Endodermal cell (in vitro differentiated cells): ENCODE results near the gene PLCG2. TPM values are rescaled to one million over a fixed set of nuclear protein-coding genes. Genes with fewer than 3 reads are reported as not detected.

Source experiments
- DNase-seq: peaks from one replicate; pipeline ENCODE4 v3.0.0-alpha.2; 2017
- H3K27ac ChIP-seq: 2 replicates; pipeline ENCODE4 v1.5.1; 2013; ENCODE audit warnings: mild to moderate bottlenecking, low read depth, low read length, moderate library complexity
- H3K27me3 ChIP-seq: 2 replicates; pipeline ENCODE4 v1.6.1; 2013; ENCODE audit warnings: mild to moderate bottlenecking, low read length, moderate library complexity; ENCODE audit not compliant: insufficient read depth, control insufficient read depth, poor library complexity, severe bottlenecking
- H3K36me3 ChIP-seq: 2 replicates; pipeline ENCODE4 v1.7.0; 2013; ENCODE audit warnings: mild to moderate bottlenecking, low read length, moderate library complexity; ENCODE audit not compliant: control insufficient read depth, insufficient read depth
- H3K4me1 ChIP-seq: one replicate; pipeline ENCODE4 v1.7.0; 2013; ENCODE audit warnings: low read length; ENCODE audit not compliant: control insufficient read depth, insufficient read depth
- H3K4me3 ChIP-seq: 2 replicates; pipeline ENCODE4 v1.5.1; 2013; ENCODE audit warnings: mild to moderate bottlenecking, low read length, moderate library complexity
- H3K9ac ChIP-seq: 2 replicates; pipeline ENCODE4 v1.6.1; 2013; ENCODE audit warnings: mild to moderate bottlenecking, low read length, moderate library complexity; ENCODE audit not compliant: poor library complexity, severe bottlenecking; ENCODE audit errors: extremely low read depth
- H3K9me3 ChIP-seq: 2 replicates; pipeline ENCODE4 v1.6.1; 2013; ENCODE audit warnings: mild to moderate bottlenecking, low read length, moderate library complexity; ENCODE audit not compliant: control insufficient read depth
- H3K27ac Mint-ChIP-seq: 2 replicates; pipeline ENCODE4 v1.8.0; 2020; ENCODE audit warnings: mixed read lengths
- H3K27me3 Mint-ChIP-seq: 2 replicates; pipeline ENCODE4 v1.8.0; 2021; ENCODE audit warnings: mild to moderate bottlenecking, mixed read lengths; ENCODE audit not compliant: insufficient read depth
- H3K36me3 Mint-ChIP-seq: 2 replicates; pipeline ENCODE4 v1.8.0; 2020; ENCODE audit warnings: low read depth, mixed read lengths
- H3K4me1 Mint-ChIP-seq: 2 replicates; pipeline ENCODE4 v1.8.0; 2020; ENCODE audit warnings: mixed read lengths
- H3K4me3 Mint-ChIP-seq: 2 replicates; pipeline ENCODE4 v1.8.0; 2020; ENCODE audit warnings: mild to moderate bottlenecking, moderate library complexity, mixed read lengths
- H3K9me3 Mint-ChIP-seq: 2 replicates; pipeline ENCODE4 v1.8.0; 2020; ENCODE audit warnings: mild to moderate bottlenecking, mixed read lengths
- WGBS, 2 experiments: methylation state at CpG; one replicate each; pipeline versions ENCODE4 v1.1.5 to v1.1.7; 2013; ENCODE audit warnings: missing lambda C conversion rate in 2 of 2, mixed read lengths in 1 of 2; ENCODE audit not compliant: insufficient coverage in 1 of 2, insufficient read length in 1 of 2; 5-methylcytosine and 5-hydroxymethylcytosine counted together
- total RNA-seq, 2 donors: library from RNA; stranded (reverse); fragmentation: NEBNext Ultra II Directional in 1 of 2; extraction: Animal tissue kit (Norgen Biotek cat#: 25700) in 1 of 2; gene quantifications; 2 replicates in 1 of 2; 3 replicates in 1 of 2; pipeline ENCODE4 v1.2.1, GENCODE V29; 2021
- TF ChIP-seq, protein P1 (sequence below): fragments of 200-600 bp; sonication (generic); conservative IDR thresholded peaks from 2 replicates; pipeline ENCODE4 v1.5.0; 2021; ENCODE audit warnings: antibody characterized with exemption, mild to moderate bottlenecking

Gene PLCG2
- total RNA-seq, 2 donors from 2014 or later: 34.7 to 48.4 TPM

- DNase-seq: no peak
- Mint-ChIP-seq H3K27ac (no peak overlapping the region), H3K4me3 (no peak overlapping the region), H3K36me3 (no peaks in the 10 kb centered on the region), H3K4me1 (peaks cover 19% of the 10 kb centered on the region), H3K9me3 (no peaks in the 10 kb centered on the region), H3K27me3 (peaks cover 47% of the 10 kb centered on the region)
- no peak overlapping the region for H3K27ac ChIP-seq
- H3K4me3 ChIP-seq: no peak overlapping the region
- H3K9me3 ChIP-seq: no peaks in the 10 kb centered on the region
- TF ChIP-seq, protein P1, sequence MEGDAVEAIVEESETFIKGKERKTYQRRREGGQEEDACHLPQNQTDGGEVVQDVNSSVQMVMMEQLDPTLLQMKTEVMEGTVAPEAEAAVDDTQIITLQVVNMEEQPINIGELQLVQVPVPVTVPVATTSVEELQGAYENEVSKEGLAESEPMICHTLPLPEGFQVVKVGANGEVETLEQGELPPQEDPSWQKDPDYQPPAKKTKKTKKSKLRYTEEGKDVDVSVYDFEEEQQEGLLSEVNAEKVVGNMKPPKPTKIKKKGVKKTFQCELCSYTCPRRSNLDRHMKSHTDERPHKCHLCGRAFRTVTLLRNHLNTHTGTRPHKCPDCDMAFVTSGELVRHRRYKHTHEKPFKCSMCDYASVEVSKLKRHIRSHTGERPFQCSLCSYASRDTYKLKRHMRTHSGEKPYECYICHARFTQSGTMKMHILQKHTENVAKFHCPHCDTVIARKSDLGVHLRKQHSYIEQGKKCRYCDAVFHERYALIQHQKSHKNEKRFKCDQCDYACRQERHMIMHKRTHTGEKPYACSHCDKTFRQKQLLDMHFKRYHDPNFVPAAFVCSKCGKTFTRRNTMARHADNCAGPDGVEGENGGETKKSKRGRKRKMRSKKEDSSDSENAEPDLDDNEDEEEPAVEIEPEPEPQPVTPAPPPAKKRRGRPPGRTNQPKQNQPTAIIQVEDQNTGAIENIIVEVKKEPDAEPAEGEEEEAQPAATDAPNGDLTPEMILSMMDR: no peak
- H3K4me1 ChIP-seq: no peaks in the 10 kb centered on the region
- no peaks in the 10 kb centered on the region for H3K36me3 ChIP-seq
- H3K9ac ChIP-seq: no peak overlapping the region
- H3K27me3 ChIP-seq: peaks cover 20% of the 10 kb centered on the region
Measured at GRCh38 chr16:81775570-81775969, 3.5 kb upstream of the PLCG2 start.

DNA sequence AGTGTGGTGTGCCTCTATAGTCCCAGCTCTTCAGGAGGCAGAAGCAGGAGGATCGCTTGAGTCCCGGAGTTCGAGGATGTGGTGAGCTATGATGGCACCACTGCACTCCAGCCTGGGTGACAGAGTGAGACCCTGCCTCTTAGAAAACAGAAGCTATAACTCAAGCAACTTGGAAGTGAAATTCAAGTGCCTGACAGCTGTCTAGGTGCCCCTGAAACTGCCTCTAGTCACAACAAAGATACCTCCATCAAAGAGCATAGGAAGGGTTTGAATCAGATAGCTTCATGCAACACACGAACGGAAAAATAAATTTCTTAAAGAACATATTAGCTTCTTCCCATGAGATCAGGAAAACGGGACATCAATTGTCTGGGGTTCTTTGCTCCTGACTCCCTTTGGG is 860 bp upstream of the PLCG2 start:
- TF ChIP-seq, protein P1: no peak
- 74 to 89% methylated on average over 6 of the region's 6 CpGs for WGBS, 2 experiments
- H3K4me3 Mint-ChIP-seq: peak overlapping the region; percentile 77

DNA sequence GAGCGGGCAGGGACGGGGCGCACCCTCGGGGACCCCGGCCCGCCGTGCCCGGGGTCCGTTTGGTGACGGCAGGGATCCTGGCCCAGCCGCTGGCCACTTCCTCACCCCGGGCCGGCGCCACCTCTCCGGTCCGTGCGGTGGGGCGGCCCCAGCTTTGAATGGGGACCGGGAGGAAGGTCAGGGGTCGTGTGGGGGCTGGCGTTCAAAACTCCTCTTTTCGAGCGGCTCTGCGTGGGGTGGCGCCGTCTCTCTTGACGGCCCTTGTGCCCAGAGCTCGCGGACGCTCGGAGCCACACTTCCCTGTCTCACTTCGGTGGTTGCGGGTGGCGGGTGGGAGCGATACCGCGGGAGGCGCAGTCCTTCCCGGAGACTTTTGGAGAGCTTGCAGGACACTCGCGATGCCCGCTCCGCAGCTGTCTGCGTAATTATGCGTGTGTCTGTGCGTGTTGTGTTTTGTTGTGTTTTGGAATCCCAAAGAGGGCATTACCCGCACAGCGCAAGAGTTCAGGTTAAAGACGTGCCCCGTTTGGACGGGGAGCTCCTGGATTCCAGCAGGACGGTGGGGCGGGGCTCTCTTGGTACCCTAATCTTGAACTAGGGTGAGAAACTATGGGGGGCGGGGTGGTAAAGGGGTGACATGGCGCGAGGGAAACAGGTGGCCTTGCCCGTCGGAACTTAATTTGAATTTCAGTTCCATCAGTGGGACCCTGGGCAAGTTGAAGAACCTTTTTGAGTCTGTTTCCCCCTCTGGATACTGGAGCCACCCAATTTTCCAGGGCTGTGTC is 637 bp downstream of the PLCG2 start:
- Mint-ChIP-seq H3K27me3 (peaks cover 56% of the 10 kb centered on the region), H3K27ac (peak overlapping the region; percentile 64), H3K4me3 (peak overlapping the region; percentile 77), H3K4me1 (peaks cover 41% of the 10 kb centered on the region), H3K9me3 (no peaks in the 10 kb centered on the region), H3K36me3 (no peaks in the 10 kb centered on the region)
- peak overlapping the region; percentile 11 for H3K9ac ChIP-seq
- no peaks in the 10 kb centered on the region for H3K36me3 ChIP-seq
- TF ChIP-seq, protein P1: no peak
- peak overlapping the region; percentile 83 for H3K4me3 ChIP-seq
- H3K9me3 ChIP-seq: no peaks in the 10 kb centered on the region
- H3K4me1 ChIP-seq: peaks cover 10% of the 10 kb centered on the region
- no peak overlapping the region for H3K27ac ChIP-seq
- WGBS, 2 experiments: 6 to 11% methylated on average over 17 to 58 of the region's 58 CpGs
- DNase-seq: peak; percentile 66
- H3K27me3 ChIP-seq: peaks cover 23% of the 10 kb centered on the region

More for the DNA sequence above, 860 bp upstream of the PLCG2 start:
- Histone ChIP-seq H3K9me3 (no peaks in the 10 kb centered on the region), H3K27me3 (peaks cover 23% of the 10 kb centered on the region), H3K4me3 (no peak overlapping the region), H3K9ac (no peak overlapping the region), H3K36me3 (no peaks in the 10 kb centered on the region), H3K4me1 (peaks cover 6% of the 10 kb centered on the region), H3K27ac (no peak overlapping the region)
- no peaks in the 10 kb centered on the region for H3K9me3 Mint-ChIP-seq
- H3K27ac Mint-ChIP-seq: no peak overlapping the region
- H3K4me1 Mint-ChIP-seq: peaks cover 26% of the 10 kb centered on the region
- H3K36me3 Mint-ChIP-seq: no peaks in the 10 kb centered on the region
- H3K27me3 Mint-ChIP-seq: peaks cover 57% of the 10 kb centered on the region
- DNase-seq: no peak
